Fibroblast of lung (primary cell): ENCODE measurements around the gene UMOD.

Experiments used
- EZH2 ChIP-seq: IDR thresholded peaks from 2 replicates; pipeline ENCODE4 v1.5.1; 2012; ENCODE audit warnings: low read length, control low read depth, mild to moderate bottlenecking; ENCODE audit errors: missing control alignments
- TF ChIP-seq, protein P1 (sequence below), 2 donors: IDR thresholded peaks in 1 of 2; conservative IDR thresholded peaks in 1 of 2; 1 replicate in 1 of 2; 2 replicates in 1 of 2; pipeline ENCODE4 v1.5.1; 2011 to 2012; ENCODE audit warnings: low read length in 2 of 2, control low read depth in 1 of 2, inconsistent platforms in 1 of 2, low read depth in 1 of 2, mild to moderate bottlenecking in 1 of 2

DNA sequence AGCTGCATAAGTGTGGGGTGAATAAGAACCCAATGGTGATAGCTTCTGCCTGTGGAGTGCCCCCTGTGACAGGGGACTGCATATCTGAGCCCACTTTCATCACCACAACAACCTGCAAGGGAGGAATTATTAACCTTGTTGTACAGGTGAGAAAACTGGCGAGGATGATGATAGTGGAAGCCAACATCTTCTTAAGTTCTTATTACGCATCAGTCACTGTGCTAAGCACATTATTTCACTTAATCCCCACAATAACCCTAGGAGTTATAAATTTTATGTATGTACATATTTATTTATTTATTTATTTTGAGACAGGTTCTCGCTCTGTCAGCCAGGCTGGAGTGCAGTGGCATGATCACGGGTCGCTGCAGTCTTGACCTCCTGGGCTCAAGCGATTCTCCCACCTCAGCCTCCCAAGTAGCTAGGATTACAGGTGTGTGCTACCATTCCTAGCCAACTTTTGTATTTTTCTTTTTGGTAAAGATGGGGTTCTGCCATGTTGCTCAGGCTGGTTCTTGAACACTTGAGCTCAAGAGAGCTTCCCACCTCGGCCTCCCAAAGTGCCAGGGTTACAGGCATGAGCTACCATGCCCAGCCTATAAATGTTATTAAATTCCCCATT lies 44.4 kb upstream of the UMOD start:
- TF ChIP-seq, protein P1, sequence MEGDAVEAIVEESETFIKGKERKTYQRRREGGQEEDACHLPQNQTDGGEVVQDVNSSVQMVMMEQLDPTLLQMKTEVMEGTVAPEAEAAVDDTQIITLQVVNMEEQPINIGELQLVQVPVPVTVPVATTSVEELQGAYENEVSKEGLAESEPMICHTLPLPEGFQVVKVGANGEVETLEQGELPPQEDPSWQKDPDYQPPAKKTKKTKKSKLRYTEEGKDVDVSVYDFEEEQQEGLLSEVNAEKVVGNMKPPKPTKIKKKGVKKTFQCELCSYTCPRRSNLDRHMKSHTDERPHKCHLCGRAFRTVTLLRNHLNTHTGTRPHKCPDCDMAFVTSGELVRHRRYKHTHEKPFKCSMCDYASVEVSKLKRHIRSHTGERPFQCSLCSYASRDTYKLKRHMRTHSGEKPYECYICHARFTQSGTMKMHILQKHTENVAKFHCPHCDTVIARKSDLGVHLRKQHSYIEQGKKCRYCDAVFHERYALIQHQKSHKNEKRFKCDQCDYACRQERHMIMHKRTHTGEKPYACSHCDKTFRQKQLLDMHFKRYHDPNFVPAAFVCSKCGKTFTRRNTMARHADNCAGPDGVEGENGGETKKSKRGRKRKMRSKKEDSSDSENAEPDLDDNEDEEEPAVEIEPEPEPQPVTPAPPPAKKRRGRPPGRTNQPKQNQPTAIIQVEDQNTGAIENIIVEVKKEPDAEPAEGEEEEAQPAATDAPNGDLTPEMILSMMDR (conservative IDR thresholded peaks at IDR 0.05 in 1 of 2, IDR thresholded peaks at IDR 0.05 in 1 of 2; ENCODE audit: low read depth in 1 of 2, low read length in 2 of 2) = no peak
- TF ChIP-seq EZH2 = no peak
